ENCODE data around the gene SYCP2.
"Not testable (repeated sequence)": the region's sequence is repeated elsewhere in the genome, so short reads cannot be mapped to it uniquely, and the experiment has no call there.

SYCP2 gene

GRCh38 chr20:59895908-59896307 is 37.5 kb downstream of the SYCP2 start:
- DNase-seq (ENCODE audit: low spot score) = no peak

- no peak for DNase-seq (ENCODE audit: low spot score)
Measured at GRCh38 chr20:59891581-59891980, 41.9 kb downstream of the SYCP2 start.

- not testable (repeated sequence) for DNase-seq (ENCODE audit: low spot score)
Measured at GRCh38 chr20:59890035-59890434, 43.4 kb downstream of the SYCP2 start.

- no peak for DNase-seq (ENCODE audit: low spot score)
Measured at GRCh38 chr20:59888050-59888449, 45.4 kb downstream of the SYCP2 start.

GRCh38 chr20:59884494-59884893 is 48.9 kb downstream of the SYCP2 start:
- DNase-seq (ENCODE audit: low spot score) = no peak

GRCh38 chr20:59880198-59880597 is 53.2 kb downstream of the SYCP2 start:
- DNase-seq (ENCODE audit: low spot score) = no peak

GRCh38 chr20:59873409-59873808 is 60.0 kb downstream of the SYCP2 start:
- no peak for DNase-seq (ENCODE audit: low spot score)

GRCh38 chr20:59871096-59871495 is 62.3 kb downstream of the SYCP2 start:
- no peak for DNase-seq (ENCODE audit: low spot score)

- no peak for DNase-seq (ENCODE audit: low spot score)
Measured at GRCh38 chr20:59866338-59866737, 67.1 kb downstream of the SYCP2 start.

- DNase-seq (ENCODE audit: low spot score) = no peak
Measured at GRCh38 chr20:59864726-59865125, 68.7 kb downstream of the SYCP2 start.

- no peak for DNase-seq (ENCODE audit: low spot score)
Measured at GRCh38 chr20:59863058-59863457, 70.4 kb downstream of the SYCP2 start.

- DNase-seq (ENCODE audit: low spot score) = no peak
Measured at GRCh38 chr20:59861401-59861800, 72.0 kb downstream of the SYCP2 start.

GRCh38 chr20:59858425-59858824 is 75.0 kb downstream of the SYCP2 start:
- no peak for DNase-seq (ENCODE audit: low spot score)

- no peak for DNase-seq (ENCODE audit: low spot score)
Measured at GRCh38 chr20:59857966-59858365, 75.5 kb downstream of the SYCP2 start.

GRCh38 chr20:59856941-59857340 is 76.5 kb downstream of the SYCP2 start:
- DNase-seq (ENCODE audit: low spot score) = not testable (repeated sequence)

GRCh38 chr20:59856526-59856925 is 76.9 kb downstream of the SYCP2 start:
- DNase-seq (ENCODE audit: low spot score) = not testable (repeated sequence)

- peak; percentile 69 for DNase-seq (ENCODE audit: low spot score)
Measured at GRCh38 chr20:59850018-59850641, 83.3 kb downstream of the SYCP2 start.

- DNase-seq (ENCODE audit: low spot score) = no peak
Measured at GRCh38 chr20:59848182-59848581, 85.3 kb downstream of the SYCP2 start.

- DNase-seq (ENCODE audit: low spot score) = no peak
Measured at GRCh38 chr20:59845472-59845871, 88.0 kb downstream of the SYCP2 start.

- DNase-seq (ENCODE audit: low spot score) = no peak
Measured at GRCh38 chr20:59839400-59839799, 94.0 kb downstream of the SYCP2 start.

- no peak for DNase-seq (ENCODE audit: low spot score)
Measured at GRCh38 chr20:59837623-59838394, 95.6 kb downstream of the SYCP2 start.

GRCh38 chr20:59836767-59837166 is 96.7 kb downstream of the SYCP2 start:
- peak; percentile 72 for DNase-seq (ENCODE audit: low spot score)
